Fibroblast of skin of left biceps (primary cell): ENCODE data around the gene GLG1.
"Not testable (repeated sequence)": the region's sequence is repeated elsewhere in the genome, so short reads cannot be mapped to it uniquely, and the experiment has no call there.

ENCODE experiments used
- DNase-seq, 2 experiments: peaks; one replicate each; pipeline ENCODE4 v3.0.0-alpha.2; 2013; ENCODE audit warnings: low read depth in 2 of 2

The GLG1 gene

DNA sequence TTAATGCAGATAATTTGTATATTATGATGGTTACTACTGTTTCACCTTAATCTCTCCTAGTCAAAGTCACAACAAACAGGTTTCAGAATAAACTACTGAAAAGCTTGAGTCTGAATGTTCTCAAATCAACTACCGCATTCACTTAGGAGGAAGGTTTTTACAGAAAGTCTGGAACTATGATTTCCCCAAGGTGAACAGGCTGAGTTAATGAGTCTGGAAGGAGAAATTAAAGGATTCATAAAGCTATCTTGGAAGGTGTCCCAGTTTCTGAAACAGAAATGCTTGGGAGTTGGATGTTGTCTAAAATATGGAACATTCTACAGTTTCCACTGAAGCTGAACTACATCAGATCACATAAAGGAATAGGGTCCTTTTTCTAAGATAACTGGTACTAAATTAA is 69.2 kb downstream of the GLG1 start:
- not testable (repeated sequence) for DNase-seq

DNA sequence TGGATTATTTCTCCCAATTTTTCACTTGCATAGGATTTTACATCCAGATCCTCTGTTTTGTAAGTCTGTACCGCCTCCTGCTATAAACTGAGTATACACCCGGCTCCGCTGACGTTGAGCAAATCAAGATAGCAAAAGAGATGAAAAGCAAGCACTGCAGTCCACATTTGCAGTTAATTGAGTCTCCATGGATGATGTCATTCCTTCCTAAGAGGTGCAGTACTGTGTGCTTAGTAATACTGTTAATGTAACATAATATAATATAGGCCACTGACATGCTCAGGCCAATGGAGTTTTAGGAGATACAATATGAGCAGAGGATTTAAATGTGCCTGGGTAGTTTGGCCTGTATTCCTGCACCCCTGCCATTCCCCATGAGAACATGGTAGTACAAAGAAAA is 72.3 kb downstream of the GLG1 start:
- DNase-seq, result peak in 1 of 2 experiments; percentile 9

DNA sequence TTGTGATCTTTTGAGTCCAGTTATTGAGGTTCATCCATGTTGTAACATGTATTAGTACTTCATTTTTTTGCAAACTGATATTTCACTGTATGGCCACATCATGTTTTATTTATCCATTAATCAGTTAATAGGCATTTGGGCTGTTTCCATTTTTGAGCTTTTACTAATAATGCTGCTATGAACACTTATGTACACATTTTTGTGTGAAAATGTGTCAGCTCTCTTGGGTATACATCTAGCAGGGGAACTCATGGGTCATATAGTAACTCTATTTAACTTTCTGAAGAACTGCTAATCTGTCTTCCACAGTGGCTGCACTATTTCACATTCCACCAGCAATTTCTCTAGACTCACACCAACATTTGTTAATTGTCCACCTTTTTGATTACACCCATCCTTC is 82.0 kb downstream of the GLG1 start:
- no peak for DNase-seq

DNA sequence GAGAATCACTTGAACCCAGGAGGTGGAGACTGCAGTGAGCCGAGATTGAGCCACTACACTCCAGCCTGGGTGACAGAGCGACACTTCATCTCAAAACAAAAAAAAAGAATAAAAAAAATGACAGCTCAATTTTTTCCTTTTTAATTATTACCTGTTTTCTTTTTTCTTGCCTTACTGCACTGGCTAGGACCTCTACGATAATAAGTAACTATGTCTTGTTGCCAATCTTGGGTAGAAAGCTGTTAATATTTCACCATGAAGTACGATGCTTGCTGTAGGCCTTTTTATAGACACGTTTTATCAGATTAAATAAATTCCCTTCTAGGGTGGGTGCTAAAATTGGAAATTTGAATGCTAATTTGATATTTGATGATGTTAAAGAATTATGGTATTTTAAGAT is 82.8 kb downstream of the GLG1 start:
- DNase-seq, result no peak

DNA sequence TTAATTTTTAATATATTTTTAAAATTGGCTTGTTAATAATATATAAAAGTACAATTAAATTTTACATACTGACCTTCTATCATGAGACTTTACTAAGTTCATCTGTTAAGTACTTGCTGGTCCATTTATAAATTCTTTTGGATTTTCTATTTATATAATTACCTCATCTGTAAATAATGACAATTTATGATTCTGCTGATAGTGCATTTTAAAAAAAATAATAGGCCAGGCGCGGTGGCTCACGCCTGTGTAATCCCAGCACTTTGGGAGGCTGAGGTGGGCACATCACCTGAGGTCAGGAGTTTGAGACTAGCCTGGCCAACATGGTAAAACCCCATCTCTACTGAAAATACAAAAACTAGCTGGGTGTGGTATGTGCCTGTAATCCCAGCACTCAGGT is 83.2 kb downstream of the GLG1 start:
- not testable (repeated sequence) for DNase-seq

DNA sequence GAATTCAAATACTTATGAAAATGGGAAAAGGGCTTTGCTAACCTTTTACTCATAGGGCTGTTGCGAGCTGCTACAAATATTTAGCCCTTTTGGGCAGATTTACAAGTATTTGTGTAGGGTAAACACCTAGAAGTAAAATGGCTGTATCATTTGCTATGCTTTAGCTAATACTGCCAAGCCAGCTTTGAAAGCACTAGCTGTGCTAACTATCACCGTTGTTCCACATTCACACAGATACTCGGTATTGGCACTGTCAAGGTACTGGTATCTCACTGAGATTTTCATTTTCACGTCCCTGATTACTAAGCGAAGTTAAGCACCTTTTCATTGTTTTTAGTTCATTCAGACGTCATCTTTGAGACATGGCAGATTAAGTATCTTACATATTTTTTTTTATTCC is 84.8 kb downstream of the GLG1 start:
- no peak for DNase-seq

DNA sequence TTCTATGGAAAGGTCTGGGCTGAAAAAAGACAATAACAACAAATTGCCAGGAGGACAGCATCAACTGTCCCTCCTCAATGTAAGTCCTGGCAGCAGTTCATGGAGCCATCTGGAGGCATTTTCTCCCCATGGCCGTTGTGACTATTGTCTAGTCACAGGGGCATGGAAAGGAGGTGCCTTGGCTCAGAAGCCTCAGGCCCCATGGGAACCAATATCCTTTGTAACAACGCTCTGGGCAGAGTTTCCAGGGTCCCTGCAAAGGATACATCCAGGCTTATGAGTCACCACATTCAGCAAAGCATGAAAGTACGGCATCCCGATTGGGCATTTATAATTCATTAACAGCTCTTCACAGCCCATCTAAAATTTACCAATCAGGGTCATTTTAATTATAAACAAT is 85.2 kb downstream of the GLG1 start:
- no peak for DNase-seq

DNA sequence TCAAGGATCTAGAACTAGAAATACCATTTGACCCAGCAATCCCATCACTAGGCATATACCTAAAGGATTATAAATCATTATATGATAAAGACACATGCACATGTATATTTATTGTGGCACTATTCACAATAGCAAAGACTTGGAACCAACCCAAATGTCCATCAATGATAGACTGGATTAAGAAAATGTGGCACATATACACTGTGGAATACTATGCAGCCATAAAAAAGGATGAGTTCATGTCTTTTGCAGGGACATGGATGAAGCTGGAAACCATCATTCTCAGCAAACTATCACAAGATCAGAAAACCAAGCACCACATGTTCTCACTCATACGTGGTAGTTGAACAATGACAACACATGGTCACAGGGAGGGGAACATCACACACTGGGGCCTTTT is 88.0 kb downstream of the GLG1 start:
- DNase-seq, result not testable (repeated sequence)

DNA sequence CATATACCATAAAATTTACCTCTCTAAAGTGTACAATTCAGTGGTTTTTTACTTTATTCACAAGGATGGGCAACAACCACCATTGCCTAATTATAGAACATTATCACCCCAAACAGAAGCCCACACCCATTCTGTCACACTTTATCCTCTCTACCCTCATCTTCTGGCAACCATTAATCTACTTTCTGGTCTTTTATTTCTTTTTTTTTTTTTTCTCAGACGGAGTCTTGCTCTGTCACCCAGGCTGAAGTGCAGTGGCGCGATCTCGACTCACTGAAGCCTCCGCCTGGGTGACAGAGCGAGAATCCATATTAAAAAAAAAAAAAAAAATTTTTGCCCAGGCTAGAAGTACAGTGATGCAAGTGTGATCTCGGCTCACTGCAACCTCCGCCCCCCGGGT is 95.0 kb downstream of the GLG1 start:
- no peak for DNase-seq

DNA sequence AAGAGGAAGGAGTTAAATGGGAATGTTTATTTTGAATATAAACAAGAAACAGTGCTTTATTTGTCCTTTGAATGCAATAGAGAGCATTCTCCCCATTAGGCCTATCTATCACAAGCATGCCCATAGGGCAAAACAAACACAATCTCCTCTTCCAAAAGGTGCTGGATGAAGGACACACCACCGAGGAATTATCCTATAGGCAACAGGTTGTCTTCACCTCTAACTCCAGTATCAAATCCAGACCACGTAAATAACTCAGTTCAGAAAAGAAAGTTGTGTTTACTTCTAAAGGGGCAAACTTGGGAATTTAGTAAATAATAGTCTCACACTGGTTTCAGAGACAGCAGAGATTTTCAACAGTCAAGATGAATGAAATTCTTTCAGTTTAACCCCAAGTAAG is 101.9 kb downstream of the GLG1 start:
- DNase-seq, result no peak

DNA sequence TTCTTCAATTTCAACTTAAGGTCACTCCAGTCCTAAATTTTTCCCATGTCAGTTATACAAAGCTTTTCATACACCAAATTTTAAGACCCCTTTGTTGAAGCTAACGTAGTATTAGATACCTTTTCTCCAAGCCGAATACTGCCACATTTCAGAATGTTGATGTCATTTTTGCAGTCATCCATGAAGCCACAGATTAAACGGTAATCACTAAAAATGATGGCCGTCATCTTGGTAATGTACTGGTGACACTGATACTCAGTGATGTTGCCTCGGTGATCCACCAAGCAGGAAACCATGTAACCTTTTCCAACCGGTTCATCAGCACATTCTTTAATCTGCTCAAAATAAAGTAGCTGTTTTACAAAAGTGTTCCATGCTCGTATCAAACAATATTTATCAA is 103.5 kb downstream of the GLG1 start:
- DNase-seq, result no peak

DNA sequence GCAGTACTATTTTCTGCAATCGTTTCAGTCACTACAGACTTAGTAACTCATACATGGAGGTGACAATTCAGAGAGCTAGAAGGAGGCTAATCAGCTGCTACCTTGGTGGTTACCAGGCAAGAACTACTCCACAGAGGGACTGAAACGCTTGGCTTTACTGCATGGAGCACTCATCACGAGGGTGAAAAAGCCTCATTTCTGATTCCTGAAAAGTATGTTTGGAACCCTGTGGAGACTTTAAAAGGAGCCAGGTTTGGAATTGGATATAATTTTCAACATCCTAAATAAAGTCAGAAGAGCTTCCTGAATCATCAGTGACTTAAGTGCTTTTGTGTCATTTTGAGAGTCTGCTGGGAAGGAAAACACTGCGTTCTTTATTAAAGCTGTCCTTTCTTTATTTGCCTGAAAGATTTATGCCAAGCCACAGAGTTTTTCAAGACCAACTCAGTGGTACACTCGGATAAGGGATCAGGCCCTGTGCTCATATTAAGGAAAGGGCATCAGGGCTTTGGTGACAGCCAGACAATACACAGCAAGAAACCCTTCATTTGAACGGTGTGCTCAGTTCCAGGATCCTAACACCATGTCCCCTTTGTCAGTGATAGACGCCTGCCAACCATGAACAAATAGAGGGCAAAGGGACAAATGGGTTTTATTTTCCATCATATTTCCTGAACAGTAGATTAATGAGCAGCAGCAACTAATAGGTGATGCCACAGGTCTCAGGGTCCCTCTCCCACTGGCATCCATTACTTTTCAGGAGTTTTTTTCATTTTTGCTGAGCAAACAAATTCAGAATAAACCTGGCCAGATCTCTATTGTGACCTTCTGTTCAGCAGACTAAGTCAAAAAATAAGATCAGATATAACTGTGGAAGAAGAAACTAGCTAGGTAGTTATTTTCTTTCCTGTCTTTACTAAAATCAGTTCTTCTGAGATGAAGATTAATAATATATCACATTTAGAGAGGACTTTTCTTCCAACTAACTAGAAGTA is 105.1 kb downstream of the GLG1 start:
- no peak for DNase-seq

DNA sequence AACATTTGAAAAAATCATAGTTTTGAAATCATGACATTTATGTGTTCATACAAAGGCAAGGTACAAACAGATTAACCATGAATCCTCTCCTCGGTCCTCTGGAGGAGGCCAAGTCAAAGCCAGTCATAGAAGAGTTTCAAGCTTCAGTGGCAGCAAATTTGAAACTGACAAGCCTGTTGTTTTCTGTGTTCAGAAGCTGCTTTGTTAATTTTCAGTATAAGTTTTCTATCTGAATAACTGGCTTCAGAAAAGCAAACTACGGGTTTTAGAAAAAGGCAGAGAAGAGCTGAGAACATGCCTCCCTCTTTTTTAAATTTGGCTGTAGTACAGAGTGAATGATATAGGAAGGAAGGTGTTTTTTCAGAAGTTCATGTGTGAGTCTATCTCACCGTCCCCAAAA is 106.0 kb downstream of the GLG1 start:
- no peak for DNase-seq

DNA sequence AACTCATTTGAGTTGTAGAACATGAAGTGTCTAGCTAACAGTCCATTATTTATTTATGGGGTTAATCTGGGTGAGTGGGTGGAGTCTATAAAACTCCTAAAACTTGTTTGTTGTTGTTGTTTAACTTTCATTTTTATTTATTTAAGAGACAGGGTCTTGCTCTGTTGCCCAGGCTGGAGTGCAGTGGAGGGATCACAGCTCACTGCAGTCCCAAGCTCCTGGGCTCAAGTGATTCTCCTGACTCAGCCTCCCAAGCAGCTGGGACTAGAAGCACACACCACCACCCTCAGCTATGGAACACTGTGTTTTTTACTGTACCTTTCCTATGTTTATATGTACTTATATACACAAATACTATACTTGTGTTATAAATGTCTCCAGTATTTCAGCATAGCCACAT is 107.8 kb downstream of the GLG1 start:
- no peak for DNase-seq

DNA sequence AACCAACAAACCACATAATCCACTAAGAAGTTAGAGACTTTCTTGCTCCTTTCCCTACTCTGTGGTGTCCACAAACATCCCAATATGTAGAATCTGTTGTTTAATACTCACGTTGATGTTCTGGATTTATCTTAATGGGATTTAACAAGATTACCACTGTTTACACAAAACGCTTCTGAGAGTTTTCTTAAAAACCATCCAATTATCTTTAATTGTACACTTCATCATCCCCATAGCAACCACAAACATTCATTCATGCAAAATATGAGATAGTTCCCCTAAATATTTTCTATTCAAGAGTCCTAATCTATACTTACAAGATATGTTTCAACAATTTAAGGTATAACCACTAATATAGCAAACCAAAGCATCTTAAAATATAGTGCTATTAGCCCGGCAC is 109.2 kb downstream of the GLG1 start:
- DNase-seq, result no peak

DNA sequence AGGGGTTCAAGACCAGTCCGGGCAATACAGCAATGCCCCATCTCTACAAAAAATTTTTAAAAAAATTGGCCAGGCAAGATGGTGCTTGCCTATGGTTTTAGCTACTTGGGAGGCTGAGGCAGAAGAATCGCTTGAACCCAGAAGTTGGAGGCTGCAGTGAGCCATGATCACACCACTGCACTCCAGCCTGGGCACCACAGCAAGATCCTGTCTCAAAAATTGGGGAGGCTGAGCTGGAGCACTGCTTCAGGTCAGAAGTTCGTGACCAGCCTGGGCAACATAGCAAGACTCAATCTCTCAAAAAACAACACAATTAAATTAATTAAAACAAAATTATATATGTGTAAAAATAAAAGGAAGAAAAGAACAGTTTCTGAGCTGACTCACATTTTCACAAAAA is 110.9 kb downstream of the GLG1 start:
- no peak for DNase-seq

DNA sequence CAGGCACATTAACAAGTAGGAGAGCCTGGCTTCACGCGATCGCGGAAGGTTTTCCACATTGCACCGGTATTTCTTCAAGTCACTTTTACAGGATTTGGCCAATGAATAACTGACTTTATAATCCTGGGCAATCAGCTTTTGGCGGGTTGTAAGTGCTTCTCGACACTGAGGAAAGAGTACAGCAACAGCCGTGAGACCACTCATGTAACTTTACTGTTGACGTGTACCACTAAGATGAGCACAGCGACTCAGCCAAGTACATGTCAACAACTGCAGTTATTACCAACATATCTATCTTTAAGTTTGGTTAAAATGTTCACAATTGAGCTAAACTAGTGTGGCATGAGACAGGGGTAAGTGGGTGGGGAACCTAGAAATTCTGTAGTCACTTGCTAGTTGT is 113.9 kb downstream of the GLG1 start:
- DNase-seq, result no peak

DNA sequence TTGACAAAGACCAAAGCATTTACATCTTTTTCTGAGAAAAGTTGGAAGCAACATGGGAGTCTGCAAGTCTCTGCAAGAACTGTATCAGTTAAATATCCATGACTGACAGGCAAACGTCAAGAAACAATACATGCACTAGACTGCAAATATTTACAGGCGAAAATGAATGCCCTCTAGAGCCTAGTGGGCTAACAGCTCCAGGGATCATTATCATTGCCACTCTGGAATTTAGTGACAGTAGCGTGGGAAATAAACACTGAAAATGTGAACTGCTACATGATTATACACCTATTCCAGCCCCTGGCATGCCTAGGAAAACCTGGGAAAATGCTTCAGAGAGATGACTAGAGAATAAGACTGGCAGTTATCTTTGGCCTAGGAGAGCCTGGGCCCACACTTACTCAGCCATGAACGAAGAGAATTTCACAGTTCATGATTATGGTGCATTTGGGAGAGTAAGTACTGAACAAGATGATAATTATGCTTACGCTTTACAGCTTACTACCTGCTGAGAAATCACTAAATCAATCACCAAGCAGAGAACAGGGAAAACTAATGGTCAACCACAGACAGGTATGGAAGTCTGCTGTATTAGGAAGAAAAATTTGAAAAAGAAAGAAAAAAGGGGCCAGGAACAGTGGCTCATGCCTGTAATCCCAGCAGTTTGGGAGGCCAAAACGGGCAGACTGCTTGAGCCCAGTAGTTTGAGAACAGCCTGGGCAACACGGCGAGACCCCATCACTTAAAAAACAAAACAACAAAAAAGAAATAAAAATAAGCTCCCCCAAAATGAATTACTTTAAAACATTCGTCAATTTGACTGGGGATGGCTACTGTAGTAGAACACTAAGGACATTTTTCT is 119.0 kb downstream of the GLG1 start:
- DNase-seq, result no peak

DNA sequence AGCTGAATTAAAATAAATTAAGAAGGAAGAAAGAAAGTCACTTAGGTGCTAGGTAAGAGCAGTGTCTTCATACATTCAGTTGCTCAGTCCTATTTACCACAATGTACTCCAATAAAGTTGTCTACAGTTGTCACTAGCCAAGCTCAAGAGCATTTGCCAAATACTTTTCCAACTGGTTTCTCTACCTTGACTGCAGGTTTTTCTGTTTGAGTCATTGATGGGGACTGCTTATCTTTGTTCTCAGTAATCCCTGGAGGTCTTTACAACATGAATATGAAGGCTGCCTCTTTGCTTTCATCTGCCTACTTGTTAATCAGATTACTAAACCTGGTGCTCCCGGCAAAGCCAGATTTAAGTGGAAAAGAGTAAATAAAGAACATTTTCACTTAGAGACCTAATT is 121.0 kb downstream of the GLG1 start:
- no peak for DNase-seq

DNA sequence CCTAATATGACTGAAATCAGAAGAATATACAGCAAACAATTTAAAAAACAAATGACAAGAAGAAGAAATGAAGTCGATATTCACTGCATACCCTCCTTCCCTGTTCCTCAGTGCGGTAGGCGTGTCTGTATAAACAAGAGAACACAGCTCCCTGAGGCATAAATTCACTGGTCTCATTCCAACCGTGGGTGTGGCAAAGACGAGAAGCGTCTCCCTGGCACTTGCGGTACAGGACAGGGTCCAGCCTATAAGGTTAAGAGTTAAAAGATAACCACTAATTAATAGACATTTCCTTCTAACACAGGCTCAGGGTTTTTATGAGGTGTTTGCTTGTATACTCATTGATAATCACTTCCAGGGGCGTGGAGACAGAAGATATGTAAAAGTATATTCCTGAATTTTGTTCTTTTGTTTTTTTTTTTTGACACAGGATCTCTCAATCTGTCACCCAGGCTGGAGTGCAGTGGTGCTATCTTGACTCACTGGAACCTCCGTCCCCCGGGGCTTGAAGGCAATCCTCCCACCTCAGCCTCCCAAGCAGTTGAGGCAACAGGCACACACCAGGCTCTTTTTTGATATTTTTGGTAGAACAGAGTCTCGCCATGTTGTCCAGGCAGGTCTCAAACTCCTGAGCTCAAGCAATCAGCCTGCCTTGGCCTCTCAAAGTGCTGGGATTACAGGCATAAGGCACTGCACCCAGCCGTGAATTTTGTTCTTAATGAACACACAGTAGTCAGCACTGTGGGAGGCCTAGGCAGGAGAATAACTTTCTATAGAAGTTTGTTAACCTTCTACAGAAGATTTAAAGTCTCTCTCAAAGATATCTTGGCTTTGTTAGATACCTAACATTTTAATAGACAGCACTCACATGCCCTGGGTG is 126.5 kb downstream of the GLG1 start:
- DNase-seq, result no peak

DNA sequence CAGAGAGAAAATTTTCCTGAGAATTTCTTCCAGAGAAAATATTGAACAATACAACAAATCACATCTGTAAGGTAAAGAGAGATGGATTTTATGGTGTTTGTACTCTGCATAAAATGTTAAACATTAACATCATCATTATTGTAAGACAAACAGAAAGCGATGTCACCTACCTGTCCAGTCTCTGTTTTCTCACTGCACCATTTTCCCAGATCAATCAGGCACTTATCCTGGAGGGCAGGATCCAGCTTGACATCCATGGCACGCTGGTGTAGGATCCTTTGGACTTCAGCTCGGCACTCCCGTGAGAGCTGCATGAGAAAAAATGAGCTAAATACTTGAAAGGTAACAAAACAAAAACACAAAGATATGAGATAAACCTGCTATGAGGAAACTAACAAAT is 129.7 kb downstream of the GLG1 start:
- no peak for DNase-seq

DNA sequence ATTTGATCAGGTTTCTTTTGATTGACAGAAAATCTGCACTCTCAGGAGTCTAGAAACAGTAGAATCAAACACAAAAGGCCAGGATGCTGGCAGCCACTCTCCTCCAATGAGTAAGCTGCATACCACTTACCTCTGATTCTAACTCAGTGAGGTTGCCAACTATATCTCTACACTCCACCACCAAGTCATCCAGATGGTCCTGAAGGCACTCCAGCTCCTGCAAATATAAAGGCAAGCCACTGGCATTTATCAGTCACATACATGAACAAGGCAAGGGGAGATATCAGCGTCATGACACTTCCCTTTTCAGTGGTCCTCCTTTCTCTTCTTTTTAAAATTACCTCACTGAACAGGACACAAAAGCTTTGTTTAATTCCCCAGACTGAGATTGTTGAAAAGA is 132.5 kb downstream of the GLG1 start:
- no peak for DNase-seq
